Stimulated activated CD8-positive, alpha-beta memory T cell treated with anti-CD3 and anti-CD28 coated beads, Interleukin-12 subunit alpha, Interleukin-12 subunit beta, amount 100 ng/mL, for 4 hours (primary cell): ENCODE measurements around the gene PTPRT.

Experiments used
- DNase-seq: peaks from one replicate; pipeline ENCODE4 v3.0.0-alpha.2; 2020; ENCODE audit warnings: low read depth

Gene PTPRT

DNA sequence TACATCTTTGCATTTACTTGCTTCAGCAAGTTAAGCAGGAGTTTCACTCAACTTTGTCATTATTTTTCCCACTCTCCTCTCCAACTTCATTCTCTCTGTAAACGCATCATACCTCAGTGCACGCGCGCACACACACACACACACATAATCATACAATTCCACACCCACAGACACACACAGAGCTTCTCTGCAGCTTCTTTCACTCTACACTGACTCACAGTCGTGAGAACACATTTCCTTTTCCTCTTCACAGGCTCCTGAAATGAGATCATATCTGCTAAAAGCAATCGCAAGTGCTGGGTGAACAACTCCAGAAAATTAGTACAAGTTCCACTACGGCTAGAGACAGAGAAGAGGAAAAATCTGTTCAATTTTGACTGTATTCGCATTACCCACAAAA, 215.4 kb downstream of the PTPRT start:
- no peak for DNase-seq

DNA sequence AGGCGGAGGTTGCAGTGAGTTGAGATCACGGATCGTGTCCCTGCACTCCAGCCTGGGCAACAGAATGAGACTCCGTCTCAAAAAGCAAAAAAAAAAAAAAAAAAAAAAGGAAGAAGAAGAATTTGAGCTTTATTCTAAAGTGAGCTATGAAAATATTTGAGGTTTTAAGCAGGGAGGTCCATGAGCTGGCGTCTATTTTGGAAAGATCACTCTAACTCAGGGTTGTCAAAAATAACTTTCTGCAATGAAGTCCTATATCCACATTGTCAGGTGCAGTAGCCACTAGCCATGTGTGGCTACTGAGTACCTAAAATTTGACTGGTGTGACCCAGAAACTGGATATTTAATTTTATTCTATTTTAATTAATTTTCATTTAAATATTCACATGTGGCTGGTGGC, 217.1 kb downstream of the PTPRT start:
- DNase-seq = no peak

DNA sequence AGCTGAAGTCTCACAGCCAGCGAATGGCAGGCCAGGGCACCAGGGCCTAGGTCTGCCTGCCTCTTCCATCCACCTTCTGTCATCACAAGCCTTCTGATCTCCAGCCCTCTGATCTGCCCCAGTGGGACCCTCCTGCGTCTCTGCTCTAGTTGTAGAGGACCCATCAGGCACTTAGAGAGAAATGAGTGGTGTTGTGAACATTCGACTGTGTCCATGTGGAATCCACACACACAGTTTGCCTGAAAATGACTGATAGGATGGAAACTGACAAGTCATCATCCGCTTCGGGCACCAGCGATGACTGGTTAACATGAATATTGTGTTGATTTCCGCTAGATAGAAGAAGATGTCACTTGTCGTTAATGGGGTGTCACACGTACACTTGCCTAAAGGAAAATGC, 221.0 kb downstream of the PTPRT start:
- DNase-seq = no peak

DNA sequence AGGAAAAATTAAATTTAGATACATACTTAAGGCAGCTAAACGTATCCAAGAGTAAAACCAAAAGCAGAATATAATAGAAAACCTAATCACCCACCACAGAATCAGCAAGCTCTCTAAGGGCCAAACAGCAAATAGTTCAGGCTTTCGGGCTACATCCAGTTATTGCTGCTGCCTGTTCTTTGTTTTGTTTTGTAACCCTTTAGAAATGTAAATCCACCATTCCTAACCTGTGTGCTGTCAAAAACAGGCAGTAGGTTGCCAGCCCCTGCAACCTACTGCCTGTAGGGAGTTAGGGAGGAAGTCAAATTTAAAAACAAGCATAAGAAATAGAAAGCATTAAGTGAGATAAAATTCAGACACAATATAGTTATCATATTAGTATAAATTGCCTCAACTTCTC, 225.9 kb downstream of the PTPRT start:
- DNase-seq = no peak

DNA sequence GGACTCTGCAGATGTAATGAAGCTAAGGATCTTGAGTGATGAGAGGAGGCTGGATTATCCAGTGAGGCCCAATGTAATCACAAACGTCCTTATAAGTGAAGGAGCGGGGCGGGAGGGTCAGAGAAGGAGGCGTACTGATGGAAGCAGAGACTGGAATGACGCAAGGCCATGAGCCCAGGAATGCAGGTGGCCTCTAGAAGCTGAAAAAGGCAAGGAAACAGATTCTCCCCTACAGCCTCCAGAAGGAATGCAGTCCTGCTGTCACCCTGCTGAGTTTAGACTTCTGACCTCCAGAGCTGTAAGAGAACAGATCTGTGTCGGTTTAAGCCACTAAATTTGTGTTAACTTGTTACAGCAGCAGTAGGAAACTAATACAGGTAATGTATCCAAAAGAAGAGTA, 227.9 kb downstream of the PTPRT start:
- no peak for DNase-seq

DNA sequence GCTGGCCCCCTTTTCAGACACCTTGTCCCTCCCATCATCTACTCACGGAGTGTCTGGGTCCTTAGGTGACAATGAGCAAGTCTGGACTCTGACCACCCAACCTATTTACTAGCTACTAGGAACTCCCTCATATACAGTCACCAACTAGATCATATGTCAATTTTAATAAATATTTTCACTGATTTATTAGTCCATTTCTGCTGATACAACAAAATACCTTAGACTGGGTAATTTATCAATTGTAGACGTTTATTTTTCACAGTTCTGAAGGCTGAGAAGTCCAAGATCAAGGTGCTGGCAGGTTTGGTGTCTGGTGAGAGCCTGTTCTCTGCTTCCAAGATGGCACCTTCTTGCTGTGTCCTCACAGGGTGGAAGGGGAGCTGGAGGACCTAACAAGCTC, 229.7 kb downstream of the PTPRT start:
- DNase-seq = no peak

DNA sequence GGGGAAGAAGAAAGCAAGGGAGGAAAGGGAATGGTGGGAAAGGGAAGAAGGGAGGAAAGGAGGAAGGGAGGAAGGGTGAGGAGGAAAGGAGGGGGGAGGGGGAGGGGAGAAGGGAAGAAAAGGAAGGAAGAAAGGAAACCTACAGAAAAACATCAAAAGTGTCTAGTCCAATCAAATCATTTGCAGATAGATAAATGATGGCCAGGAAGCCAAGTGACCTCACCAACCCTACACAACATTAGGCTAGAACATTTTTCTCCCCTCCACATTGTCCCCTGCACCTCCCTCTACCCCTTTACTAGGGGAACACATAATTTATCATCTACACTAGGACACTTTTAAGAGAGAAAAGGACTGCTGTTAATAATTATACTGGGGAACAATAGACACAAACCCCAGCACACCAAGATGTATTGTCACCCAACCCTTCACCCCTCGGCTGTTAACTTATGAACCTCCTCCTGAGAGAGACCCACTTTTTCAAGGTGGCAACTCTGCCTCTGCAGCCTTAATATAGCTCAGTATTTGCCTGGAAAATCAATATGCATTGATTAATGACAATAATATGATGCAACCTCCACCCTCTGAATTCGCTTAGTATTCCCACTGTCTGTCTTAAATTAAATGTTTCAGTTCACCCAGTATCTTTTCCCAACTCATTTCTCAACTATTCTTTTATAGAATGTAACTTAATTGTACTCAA, 231.2 kb downstream of the PTPRT start:
- no peak for DNase-seq

DNA sequence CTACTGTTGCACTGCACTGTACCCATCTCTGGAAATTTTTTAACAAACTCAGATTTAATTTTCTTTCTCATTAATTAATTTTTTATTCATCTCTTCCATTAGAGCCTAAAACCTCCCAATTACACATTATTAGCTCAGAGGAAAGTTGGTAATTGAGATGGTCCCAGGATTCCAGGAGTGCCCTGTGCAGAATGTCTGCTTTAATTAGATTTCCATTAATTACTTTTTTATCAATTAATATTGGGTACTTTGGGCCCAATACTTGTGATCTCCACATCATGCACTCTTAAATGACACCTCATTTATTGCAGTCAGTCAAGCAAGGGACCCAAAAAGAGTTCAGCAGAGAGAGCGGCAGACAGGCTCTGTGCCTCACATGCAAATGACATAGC, 232.0 kb downstream of the PTPRT start:
- DNase-seq = no peak

DNA sequence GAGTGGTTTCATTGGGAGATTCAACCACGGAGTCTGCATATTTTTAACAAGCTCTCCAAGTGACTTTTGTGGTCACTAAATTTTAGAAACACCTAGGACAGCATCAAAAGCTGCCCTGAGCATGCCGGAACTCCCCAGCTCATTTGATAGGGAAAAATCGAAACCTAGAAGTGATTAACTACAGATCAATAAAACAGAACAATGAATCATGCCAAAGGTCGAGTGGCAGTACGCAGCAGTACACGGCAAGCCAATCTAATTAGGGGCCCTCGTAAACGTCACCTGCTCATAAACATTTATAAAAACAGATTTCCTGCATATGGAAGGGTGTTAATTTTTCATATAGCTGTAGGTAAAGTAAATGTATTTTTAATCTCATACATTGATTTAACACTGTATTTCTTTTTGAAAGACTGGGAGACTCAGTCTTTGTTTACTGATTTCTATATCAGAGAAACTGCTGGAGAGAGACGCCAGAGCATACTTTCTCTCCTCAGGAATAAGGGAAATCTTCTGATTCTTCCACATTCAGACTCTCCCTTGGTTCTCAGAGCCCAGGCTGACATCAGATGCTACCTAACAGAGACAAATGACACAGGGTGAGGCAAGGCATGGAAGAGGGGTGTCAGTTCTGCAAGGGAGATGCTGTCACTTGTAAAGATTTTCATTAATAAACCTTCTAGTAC, 232.5 kb downstream of the PTPRT start:
- no peak for DNase-seq

DNA sequence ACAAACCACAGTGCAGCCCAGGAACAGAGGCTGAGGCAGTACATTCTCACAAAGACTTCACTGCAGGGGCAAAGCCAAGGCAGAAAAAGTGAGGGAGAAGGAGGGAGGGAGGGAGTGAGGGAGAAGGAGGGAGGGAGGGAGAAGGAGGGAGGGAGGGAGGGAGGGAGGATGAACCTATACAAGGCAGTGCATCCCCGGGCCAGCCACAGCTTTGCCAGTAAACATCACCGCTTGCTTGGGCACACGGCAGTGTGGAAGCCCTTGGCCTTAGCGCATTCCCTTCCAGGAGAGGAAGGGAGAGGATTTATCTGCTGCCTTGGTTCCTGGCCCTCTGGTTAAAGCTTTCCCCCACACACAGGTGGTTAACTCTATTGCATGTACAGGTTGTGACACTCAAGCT, 234.0 kb downstream of the PTPRT start:
- DNase-seq = no peak

DNA sequence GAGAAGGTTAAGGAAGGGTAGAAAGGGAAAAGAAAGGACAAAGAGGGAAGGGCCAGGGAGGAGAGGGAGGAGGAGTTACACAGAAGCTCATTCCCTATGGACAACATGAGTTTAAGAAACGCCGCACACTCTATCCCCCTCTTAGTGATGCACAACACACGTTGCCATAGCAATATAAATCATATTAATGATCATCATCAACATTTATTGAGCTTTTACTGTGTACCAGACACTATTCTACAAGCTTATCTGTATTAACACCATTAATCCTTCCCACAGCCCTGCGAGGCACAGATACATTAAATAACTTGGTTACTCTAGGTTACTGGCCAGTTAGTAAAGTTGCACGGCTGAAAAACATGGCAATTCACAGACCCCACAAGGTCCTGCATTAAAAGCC, 234.8 kb downstream of the PTPRT start:
- DNase-seq = no peak

DNA sequence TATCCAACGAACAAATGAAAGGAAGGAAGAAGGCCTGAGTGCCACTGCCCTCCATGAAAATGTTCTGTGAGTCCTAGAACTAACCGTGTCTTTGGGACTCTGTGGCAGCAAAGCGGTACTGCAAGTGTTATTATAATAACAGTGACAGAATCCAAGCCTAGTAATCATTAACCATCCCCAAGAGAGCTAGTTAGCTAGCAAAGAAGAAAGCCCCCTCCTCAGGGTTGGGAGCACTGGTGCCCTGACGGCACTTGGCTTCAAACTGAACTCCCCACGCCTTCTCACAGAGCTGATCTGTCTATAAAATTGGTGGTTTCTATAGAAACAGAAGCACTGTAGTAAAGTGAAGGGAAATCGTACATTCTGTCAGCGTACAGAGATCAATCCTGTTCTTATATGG, 239.8 kb downstream of the PTPRT start:
- no peak for DNase-seq

DNA sequence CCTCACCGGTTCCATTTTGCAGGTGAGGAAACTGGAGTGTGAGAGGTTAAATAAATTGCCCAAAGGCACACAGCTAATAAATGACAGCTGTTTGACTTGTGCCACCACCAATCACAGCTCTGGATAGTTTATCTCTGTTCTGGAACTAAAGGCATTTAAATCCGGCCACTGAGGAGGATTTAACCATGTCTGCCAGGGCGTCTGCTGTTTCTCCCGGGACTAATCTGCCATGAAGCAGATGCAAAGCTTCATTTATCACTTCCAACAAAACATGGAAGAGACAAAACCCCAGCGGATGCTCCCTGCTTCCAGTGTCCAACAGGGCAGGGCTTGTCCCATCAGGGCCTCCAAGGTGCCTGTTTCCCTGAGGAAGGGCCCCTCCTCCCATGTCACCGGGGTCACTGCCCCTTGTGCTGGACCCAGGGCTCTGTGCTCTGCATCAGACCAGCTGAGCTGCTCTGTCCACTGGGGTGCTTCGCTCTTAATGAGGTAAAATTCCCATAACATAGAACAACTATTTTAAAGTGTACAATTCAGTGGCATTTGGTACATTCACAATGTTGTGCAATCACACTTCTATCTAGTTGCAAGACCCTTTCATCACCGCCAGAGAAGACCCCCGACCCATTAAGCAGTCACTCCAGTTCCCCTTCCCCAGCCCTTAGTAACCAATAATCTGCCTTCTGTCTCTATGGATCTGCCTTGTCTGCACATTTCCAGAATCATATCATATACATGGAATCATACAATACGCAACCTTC, 244.3 kb downstream of the PTPRT start:
- DNase-seq = no peak

DNA sequence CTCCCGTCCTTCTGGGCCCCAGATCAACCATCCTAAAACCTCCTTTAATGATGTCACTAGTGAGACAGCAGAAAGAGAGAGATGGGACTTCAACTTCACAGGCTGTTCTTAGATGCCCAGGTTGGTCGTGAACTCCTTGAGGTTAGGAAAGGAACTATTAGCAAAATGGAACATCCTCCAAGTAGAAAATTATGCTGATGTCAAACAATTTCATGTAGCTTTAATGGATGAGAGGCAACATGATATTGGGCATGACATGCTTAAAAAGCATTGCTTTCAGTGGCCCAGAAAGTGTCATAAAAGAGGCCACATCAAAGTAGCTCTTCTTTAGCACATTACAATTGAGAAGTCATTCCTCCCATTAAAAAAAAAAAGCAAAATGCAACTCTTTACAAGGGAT, 248.1 kb downstream of the PTPRT start:
- no peak for DNase-seq

DNA sequence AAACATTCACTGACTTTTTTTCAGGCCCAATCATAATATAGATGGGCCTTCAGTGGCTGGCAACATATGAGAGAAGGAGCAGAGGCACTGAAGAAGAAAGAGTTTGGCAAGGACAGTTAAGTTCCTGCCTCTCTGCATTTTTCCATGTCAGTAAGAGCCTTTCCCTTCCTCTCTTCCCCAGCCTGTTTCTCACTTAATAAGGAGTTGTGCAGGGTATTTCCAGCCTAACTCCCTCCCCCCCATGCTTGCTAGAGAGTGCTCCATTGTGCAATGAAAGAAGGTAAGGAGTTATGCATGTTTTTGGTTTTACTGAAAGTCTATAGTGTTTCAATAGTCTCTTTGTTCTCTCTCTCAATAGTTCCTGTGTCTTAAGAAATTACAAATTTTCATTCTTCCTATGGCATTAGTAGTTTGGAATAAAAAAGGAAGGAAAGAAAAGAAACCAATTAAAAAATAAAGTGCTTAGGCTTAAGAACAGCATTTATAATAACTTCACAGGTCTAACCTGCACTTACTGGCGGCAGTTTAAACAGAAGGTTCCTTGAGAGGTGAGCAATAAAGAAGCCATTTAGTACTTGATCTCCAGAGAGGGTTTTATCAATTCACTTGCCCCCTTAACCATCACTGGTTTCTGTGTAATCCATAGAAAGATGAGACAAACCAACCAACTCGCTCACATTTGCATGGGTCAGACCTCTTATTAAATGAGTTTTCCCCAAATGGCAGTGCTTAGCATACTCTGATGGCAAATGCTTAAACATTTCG, 251.1 kb downstream of the PTPRT start:
- no peak for DNase-seq

DNA sequence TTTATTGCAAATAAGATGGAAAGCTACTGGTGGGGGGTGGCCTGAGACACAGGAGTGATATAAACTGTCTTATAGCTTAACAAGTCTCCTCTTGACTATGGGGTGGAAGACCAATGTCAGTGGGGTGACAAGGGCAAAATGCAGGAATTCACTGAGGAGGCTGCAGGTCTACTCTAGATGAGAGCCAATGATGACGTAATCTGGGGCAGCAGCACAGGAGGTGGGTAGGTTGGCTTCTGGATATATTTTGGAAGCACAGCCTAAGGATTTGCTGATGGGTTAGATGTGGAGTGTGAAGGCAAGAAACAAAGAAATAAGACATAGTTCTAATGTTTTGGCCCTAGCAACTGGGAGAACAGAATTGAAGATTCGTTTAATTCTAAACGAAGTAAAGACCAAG, 253.2 kb downstream of the PTPRT start:
- no peak for DNase-seq

DNA sequence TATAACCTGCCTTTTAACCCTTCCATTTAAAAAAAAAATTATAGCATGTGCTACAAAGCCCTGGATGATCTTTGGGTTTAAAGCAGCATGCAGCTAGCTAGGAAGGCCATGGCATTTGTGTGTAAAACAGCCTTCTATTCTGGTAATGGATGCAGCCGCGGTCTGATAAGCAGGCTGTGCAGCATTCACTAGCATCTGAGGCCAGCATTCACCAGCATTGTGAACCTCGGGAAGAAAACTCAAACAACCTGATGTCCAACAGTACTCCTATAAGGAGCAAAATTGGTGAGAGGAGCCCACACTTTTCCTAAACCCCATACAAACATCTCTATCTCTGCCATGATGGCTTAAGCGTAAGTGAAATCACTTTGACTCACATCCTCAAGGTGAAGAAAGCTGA, 265.5 kb downstream of the PTPRT start:
- no peak for DNase-seq

DNA sequence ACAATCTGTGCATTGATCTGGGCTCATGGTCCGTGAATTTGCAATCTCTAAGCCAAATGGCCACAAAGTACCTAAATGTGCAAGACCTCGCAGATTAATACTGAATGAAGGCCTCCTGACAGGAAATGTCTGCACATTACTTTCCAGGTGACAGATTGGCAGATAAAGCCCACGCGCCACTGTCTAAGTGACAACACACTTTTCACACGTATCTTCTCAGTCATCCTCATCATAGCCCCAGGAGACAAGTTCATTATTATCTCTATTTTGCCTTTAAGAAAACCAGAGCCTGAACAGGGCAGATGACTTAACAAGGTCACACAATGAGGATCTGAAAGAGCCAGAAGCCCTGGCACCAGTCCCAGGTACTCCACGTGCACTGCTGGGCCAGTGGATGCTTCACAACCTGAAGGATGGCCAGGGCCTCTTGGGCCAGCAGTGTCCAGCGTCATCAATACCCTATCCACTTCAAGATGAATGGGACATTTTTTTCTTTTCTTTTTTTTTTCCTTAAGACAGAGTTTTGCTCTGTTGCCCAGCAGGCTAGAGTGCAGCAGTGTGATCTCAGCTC, 266.3 kb downstream of the PTPRT start:
- no peak for DNase-seq

DNA sequence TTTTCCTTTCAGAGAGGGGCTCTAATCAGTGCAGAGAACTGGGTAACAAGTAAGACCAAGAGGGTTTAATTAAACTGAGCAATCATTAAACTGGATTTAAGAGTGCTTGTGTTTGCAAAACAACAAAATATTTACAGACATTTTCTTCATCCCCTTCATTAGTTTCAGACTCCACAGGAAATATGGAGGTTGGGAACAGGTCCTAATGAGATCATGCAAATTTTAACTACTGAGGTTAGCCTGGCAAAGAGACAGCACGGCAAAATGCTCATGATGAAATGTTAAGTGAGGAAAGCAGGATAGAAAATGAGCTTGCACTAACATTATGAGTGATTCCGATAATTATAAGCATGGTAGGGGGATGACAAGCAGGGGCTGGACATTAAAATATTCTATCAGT, 268.9 kb downstream of the PTPRT start:
- DNase-seq = no peak

DNA sequence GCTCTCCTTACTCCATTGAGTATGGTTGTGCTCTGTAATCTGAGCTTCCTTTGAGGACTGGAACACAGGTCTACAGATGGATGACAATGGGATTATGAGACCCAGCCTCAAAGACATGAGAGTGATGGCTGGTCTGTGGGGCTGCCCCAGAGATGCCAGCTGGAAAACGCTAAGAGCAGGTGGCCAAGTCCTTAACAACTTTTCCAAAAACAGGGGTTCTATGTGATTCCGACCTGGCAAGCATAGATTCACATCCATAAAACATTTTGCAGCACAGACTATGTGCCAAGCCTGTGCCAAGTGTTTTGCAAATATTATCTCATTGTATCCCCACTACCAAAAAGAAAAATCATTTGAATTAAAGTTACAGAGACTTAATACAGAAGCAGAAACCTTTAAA, 270.4 kb downstream of the PTPRT start:
- DNase-seq = no peak

DNA sequence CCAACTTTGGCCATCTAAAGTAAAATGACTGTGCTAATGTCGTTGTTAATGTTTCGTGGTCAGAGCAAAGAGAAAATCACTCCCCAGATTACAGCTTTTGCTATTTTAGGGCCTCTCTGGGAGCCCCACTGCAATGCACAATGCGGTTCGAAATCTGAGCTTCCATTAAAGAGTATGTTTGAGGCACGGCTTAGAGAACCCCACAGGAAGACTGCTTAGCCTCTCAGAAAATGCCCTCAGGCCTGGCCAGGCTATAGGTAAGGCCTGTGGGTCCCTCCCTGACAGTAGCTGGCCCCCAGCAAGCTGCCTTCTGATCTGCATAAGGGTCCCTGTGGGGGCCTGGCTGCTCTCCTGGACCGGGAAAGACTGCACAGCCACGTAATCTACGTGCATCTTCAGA, 274.6 kb downstream of the PTPRT start:
- DNase-seq = no peak

DNA sequence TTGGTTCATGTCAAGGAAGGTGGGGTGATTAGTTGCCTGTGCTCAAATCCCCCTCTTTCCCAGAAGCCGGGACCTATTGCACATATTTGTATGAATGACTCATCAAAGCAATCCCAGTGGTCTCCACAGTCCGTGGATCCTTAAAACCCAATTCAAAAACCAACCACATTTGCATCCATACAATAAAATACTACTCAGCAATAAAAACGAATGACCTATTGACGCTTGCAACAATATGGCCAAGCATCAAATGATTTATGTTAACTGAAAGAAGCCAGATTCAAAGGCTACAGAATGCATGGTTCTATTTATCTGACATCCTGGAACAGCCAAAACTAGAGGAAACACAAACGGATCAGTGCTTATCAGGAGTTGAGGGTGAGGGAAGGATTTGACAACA, 275.4 kb downstream of the PTPRT start:
- DNase-seq = no peak
